ENCODE data around the gene DNAJC7. TPM values are rescaled to one million over a fixed set of nuclear protein-coding genes. Genes with fewer than 3 reads are reported as not detected.

The DNAJC7 gene
- total RNA-seq, 1 experiment from 2014 or later: 72.0 TPM

DNA sequence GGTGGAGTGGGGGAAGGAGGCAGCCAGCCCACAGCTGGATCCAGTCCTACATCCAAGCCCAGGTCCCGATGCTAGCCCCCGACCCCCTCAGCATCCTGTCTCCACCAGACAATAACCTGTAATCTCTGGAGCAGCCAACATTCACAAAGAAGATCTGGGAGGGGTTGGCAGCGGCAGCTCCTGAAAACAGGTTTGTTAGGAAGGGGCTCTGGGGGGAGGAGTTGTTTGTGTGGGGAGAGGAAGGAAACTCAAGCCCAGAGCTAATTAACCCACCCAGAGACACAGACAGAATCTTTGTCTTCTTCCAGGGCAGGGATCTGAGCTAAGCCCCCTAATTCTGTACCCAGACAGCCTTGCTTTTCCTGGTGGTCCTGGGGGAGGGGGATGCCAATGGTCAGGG is 37.8 kb upstream of the DNAJC7 start:
- BruUV-seq (replicated peaks): no TSS peak
- H3K36me3 ChIP-seq (ENCODE audit: control insufficient read depth, insufficient read depth, low read length): no peaks in the 10 kb centered on the region
- H3K27me3 ChIP-seq (ENCODE audit: control insufficient read depth, insufficient read depth, low read length): no peaks in the 10 kb centered on the region
- no peaks in the 10 kb centered on the region for H3K9me3 ChIP-seq (ENCODE audit: control insufficient read depth, insufficient read depth, low read depth, low read length)
- H3K4me3 ChIP-seq (ENCODE audit: low read depth in 2 of 2, low read length in 2 of 2): no peak overlapping the region
- H3K27ac ChIP-seq (ENCODE audit: low read length): no peak overlapping the region
- in situ Hi-C loops (cut with HindIII; ENCODE audit: low pct_unique_long_range_greater_than_20kb, low sequenced_read_pairs): no loop called here
- DNase-seq (ENCODE audit: low read depth, low spot score): no peak
- POLR2A ChIA-PET: no interaction called here
- intact Hi-C loops (cut with micrococcal nuclease; ENCODE audit: unreplicated experiment): no loop called here
- no peak for TF ChIP-seq TCF7L2 (IDR thresholded peaks at IDR 0.05; ENCODE audit: low read depth, low read length)
- TF ChIP-seq, protein P1, sequence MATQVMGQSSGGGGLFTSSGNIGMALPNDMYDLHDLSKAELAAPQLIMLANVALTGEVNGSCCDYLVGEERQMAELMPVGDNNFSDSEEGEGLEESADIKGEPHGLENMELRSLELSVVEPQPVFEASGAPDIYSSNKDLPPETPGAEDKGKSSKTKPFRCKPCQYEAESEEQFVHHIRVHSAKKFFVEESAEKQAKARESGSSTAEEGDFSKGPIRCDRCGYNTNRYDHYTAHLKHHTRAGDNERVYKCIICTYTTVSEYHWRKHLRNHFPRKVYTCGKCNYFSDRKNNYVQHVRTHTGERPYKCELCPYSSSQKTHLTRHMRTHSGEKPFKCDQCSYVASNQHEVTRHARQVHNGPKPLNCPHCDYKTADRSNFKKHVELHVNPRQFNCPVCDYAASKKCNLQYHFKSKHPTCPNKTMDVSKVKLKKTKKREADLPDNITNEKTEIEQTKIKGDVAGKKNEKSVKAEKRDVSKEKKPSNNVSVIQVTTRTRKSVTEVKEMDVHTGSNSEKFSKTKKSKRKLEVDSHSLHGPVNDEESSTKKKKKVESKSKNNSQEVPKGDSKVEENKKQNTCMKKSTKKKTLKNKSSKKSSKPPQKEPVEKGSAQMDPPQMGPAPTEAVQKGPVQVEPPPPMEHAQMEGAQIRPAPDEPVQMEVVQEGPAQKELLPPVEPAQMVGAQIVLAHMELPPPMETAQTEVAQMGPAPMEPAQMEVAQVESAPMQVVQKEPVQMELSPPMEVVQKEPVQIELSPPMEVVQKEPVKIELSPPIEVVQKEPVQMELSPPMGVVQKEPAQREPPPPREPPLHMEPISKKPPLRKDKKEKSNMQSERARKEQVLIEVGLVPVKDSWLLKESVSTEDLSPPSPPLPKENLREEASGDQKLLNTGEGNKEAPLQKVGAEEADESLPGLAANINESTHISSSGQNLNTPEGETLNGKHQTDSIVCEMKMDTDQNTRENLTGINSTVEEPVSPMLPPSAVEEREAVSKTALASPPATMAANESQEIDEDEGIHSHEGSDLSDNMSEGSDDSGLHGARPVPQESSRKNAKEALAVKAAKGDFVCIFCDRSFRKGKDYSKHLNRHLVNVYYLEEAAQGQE (IDR thresholded peaks at IDR 0.05; ENCODE audit: insufficient read depth in 1 of 2, low read depth in 2 of 2, low read length in 1 of 2): no peak
- TF ChIP-seq, protein P2, sequence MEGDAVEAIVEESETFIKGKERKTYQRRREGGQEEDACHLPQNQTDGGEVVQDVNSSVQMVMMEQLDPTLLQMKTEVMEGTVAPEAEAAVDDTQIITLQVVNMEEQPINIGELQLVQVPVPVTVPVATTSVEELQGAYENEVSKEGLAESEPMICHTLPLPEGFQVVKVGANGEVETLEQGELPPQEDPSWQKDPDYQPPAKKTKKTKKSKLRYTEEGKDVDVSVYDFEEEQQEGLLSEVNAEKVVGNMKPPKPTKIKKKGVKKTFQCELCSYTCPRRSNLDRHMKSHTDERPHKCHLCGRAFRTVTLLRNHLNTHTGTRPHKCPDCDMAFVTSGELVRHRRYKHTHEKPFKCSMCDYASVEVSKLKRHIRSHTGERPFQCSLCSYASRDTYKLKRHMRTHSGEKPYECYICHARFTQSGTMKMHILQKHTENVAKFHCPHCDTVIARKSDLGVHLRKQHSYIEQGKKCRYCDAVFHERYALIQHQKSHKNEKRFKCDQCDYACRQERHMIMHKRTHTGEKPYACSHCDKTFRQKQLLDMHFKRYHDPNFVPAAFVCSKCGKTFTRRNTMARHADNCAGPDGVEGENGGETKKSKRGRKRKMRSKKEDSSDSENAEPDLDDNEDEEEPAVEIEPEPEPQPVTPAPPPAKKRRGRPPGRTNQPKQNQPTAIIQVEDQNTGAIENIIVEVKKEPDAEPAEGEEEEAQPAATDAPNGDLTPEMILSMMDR (IDR thresholded peaks at IDR 0.05): no peak
- TF ChIP-seq SIN3A (IDR thresholded peaks at IDR 0.05; ENCODE audit: borderline replicate concordance, insufficient read depth, low read depth, low read length): no peak
- TF ChIP-seq POLR2AphosphoS5 (IDR thresholded peaks at IDR 0.05; ENCODE audit: low read depth, low read length): no peak
- ATAC-seq: no peak
- H3K4me1 ChIP-seq (ENCODE audit: control insufficient read depth, insufficient read depth, low read length): 0 out of 2 replicates have a peak, but pooled peaks cover under 1% of the 10 kb centered on the region
- CTCF ChIA-PET: interaction anchor here (1.0 kb wide), 1 partner anchor 24 kb away, joined by 4 read pairs; no protein-coding TSS in a partner anchor

DNA sequence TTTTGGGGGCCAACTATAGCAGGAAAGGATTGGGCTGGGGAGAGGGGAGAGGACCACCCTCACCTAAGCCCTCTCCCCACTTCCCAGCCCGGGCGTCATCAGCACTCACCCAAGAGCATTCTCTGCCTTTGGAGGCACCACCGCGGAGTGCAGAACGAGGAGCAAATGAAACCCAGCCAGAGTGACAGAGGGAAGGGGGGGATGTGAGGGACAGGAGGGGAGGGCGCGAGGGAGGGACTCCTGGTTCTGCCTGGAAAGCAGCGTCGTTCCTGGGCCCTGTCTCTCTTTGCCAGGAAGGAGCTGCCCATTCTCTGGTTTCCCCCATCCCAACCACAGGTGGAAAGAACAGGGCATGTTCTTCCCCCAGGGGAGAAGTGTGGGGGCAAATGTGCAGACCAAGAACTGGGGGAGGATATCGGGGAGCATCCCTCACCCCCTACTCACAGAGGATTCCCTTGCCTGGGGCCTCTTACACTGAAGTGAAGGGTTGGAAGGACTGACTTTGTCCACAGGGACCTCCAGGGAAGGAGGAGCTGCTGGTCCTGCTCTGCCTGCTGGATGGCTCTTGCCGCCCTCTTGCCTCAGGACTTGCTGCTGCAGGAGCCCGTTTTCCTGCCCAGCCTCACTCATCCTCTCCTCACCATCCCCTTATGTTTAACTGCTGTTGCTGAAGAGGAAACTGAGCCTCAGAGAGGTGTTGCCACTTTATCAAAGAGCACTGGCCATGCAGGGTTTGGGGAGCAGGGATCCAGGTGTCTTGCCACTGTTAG is 36.7 kb upstream of the DNAJC7 start:
- Histone ChIP-seq H3K27ac (ENCODE audit: low read length) (no peak overlapping the region), H3K36me3 (ENCODE audit: control insufficient read depth, insufficient read depth, low read length) (no peaks in the 10 kb centered on the region), H3K4me3 (ENCODE audit: low read depth in 2 of 2, low read length in 2 of 2) (no peak overlapping the region), H3K4me1 (ENCODE audit: control insufficient read depth, insufficient read depth, low read length) (peaks cover 2% of the 10 kb centered on the region; the same call in 1 of the 2 replicates), H3K9me3 (ENCODE audit: control insufficient read depth, insufficient read depth, low read depth, low read length) (no peaks in the 10 kb centered on the region), H3K27me3 (ENCODE audit: control insufficient read depth, insufficient read depth, low read length) (no peaks in the 10 kb centered on the region)
- DNase-seq (ENCODE audit: low read depth, low spot score): no peak
- ATAC-seq: no peak
- TF ChIP-seq POLR2AphosphoS5 (IDR thresholded peaks at IDR 0.05; ENCODE audit: low read depth, low read length): no peak
- no peak for TF ChIP-seq SIN3A (IDR thresholded peaks at IDR 0.05; ENCODE audit: borderline replicate concordance, insufficient read depth, low read depth, low read length)
- BruUV-seq (replicated peaks): no TSS peak
- intact Hi-C loops (cut with micrococcal nuclease; ENCODE audit: unreplicated experiment): no loop called here
- ChIA-PET CTCF (interaction anchor here (0.5 kb wide), 1 partner anchor 19 kb away, joined by 5 read pairs; no protein-coding TSS in a partner anchor), POLR2A (no interaction called here)
- in situ Hi-C loops (cut with HindIII; ENCODE audit: low pct_unique_long_range_greater_than_20kb, low sequenced_read_pairs): no loop called here

DNA sequence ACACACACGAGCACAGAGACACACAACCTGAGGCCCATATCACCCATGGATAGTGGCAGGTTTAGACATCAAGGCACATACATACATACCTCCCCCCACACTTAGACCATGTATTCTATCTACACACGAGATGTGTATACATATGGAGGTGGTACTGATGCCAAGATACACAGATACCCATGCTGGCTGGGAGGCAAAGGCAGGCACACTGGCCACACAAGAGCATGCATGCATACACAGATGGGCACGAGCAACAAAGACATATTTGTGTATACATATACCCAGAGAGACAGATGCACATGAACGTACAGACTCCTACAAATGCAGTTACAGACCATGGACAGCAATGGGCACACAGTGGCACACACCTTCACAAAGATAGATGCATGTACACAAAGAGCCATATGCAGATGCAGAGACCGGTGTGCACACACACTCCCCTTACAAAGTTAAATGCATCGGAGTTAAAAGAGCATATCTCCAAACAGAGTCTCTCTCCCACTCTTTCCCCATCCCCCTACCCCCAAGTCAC is 35.2 kb upstream of the DNAJC7 start:
- POLR2A ChIA-PET: no interaction called here
- H3K27ac ChIP-seq (ENCODE audit: low read length): no peak overlapping the region

More for the DNA sequence above, 35.2 kb upstream of the DNAJC7 start:
- CTCF ChIA-PET: no interaction called here
- H3K4me1 ChIP-seq (ENCODE audit: control insufficient read depth, insufficient read depth, low read length): peaks cover 2% of the 10 kb centered on the region; the same call in 1 of the 2 replicates
- in situ Hi-C loops (cut with HindIII; ENCODE audit: low pct_unique_long_range_greater_than_20kb, low sequenced_read_pairs): no loop called here
- no peaks in the 10 kb centered on the region for H3K36me3 ChIP-seq (ENCODE audit: control insufficient read depth, insufficient read depth, low read length)
- TF ChIP-seq, protein P2 (IDR thresholded peaks at IDR 0.05): no peak
- TF ChIP-seq SIN3A (IDR thresholded peaks at IDR 0.05; ENCODE audit: borderline replicate concordance, insufficient read depth, low read depth, low read length) (no peak), POLR2AphosphoS5 (IDR thresholded peaks at IDR 0.05; ENCODE audit: low read depth, low read length) (no peak), TCF7L2 (IDR thresholded peaks at IDR 0.05; ENCODE audit: low read depth, low read length) (no peak)
- TF ChIP-seq, protein P1 (IDR thresholded peaks at IDR 0.05; ENCODE audit: insufficient read depth in 1 of 2, low read depth in 2 of 2, low read length in 1 of 2): no peak
- H3K27me3 ChIP-seq (ENCODE audit: control insufficient read depth, insufficient read depth, low read length): no peaks in the 10 kb centered on the region
- ATAC-seq (no peak), DNase-seq (ENCODE audit: low read depth, low spot score) (no peak)
- no TSS peak for BruUV-seq (replicated peaks)
- intact Hi-C loops (cut with micrococcal nuclease; ENCODE audit: unreplicated experiment): no loop called here
- H3K4me3 ChIP-seq (ENCODE audit: low read depth in 2 of 2, low read length in 2 of 2): no peak overlapping the region
- H3K9me3 ChIP-seq (ENCODE audit: control insufficient read depth, insufficient read depth, low read depth, low read length): no peaks in the 10 kb centered on the region
